ENCODE measurements around the gene ZBTB20.
A peak's percentile ranks its signal among the peaks of the same experiment; 100 is the strongest.

Gene ZBTB20

DNA sequence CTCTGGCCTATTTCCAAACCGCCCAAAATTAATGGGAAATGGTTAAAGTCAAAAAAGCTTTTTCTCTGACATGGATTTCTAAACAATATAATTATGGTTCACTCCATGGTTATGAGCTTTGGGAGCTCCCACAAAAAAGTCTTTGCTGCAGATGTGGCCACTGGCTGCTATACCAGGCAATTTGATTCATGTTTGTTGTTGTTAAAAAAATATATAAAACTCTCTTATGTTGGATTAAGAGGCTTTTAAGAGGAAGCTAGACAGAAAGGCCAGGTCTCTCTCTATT is 594.6 kb downstream of the ZBTB20 start:
- TF ChIP-seq, protein P1, sequence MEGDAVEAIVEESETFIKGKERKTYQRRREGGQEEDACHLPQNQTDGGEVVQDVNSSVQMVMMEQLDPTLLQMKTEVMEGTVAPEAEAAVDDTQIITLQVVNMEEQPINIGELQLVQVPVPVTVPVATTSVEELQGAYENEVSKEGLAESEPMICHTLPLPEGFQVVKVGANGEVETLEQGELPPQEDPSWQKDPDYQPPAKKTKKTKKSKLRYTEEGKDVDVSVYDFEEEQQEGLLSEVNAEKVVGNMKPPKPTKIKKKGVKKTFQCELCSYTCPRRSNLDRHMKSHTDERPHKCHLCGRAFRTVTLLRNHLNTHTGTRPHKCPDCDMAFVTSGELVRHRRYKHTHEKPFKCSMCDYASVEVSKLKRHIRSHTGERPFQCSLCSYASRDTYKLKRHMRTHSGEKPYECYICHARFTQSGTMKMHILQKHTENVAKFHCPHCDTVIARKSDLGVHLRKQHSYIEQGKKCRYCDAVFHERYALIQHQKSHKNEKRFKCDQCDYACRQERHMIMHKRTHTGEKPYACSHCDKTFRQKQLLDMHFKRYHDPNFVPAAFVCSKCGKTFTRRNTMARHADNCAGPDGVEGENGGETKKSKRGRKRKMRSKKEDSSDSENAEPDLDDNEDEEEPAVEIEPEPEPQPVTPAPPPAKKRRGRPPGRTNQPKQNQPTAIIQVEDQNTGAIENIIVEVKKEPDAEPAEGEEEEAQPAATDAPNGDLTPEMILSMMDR (conservative IDR thresholded peaks at IDR 0.05; ENCODE audit: control insufficient read depth, insufficient read depth, low read depth, low read length), result no peak
- H3K4me3 ChIP-seq (ENCODE audit: control insufficient read depth, low read depth, low read length), result no peak overlapping the region
- DNase-seq (ENCODE audit: low read depth), result no peak

DNA sequence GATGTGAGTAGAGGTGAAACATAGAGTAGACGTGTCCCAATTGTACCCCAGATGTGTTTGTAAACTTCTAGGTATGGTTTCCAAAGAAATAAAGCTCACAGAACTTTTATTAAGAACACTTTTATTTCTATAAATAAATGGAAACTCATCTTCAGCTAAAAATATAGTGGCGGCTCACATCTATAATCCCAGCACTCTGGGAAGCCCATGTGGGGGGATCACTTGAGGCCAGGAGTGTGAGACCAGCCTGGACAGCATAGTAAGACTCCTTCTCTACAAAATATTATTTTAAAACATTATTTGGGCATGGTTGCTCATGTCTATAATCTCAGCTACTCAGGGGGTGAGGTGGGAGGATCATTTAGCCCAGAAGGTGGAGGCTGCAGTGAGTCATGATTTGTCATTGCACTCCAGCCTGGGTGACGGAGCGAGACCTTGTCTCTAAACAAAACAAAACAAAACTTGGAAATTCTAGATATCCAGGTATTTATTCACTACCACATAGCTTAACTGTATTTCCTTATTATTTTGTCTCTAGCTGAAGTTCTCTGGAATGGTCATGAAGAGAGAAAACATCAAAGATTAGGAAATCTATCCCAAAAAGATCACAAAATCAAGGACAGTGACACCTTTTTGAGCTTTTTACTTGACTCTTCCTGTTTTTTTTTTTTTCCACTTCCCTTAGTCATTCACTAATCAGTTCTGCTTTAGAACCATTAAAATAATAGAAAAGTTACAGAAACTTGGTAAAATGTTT is 595.1 kb downstream of the ZBTB20 start:
- no peak overlapping the region for H3K4me3 ChIP-seq (ENCODE audit: control insufficient read depth, low read depth, low read length)
- peak; percentile 82 for DNase-seq (ENCODE audit: low read depth)
- TF ChIP-seq, protein P1 (conservative IDR thresholded peaks at IDR 0.05; ENCODE audit: control insufficient read depth, insufficient read depth, low read depth, low read length), result no peak

DNA sequence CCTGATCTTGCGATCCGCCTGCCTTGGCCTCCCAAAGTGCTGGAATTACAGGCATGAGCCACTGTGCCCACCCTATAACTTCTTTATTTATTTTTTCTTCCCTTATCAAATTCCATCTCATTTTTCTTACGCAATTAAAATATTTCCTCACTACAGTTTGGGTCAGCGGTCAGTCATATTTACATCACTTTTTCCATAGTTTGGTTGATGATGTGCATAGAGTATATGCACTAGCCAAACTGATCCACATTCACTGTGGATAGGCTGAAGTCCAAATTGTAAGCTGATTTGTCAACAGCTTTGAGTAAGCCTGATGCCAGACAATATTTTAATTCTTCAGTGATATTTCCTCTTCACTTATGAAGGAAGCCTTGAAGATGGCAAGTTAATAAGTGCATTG is 596.9 kb downstream of the ZBTB20 start:
- TF ChIP-seq, protein P1 (conservative IDR thresholded peaks at IDR 0.05; ENCODE audit: control insufficient read depth, insufficient read depth, low read depth, low read length), result no peak
- H3K4me3 ChIP-seq (ENCODE audit: control insufficient read depth, low read depth, low read length), result no peak overlapping the region
- peak; percentile 28 for DNase-seq (ENCODE audit: low read depth)

DNA sequence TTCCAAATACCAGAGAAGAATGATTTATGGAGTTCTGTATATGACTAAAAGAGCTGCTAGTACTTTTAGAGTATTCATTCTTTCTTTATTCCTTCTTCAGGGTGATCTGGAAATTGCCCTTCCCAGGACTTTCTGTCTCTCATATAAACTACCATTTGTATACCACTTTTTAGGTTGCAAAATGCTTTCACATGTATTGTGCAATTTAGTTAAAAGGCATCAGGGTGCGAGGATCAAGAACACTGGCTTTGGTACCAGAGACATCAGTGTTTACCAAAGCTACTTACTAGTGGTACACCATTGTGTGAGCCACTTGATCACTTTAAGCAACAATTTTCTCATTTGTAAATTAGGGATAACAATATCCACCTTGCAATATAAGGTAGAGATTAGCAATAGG is 601.9 kb downstream of the ZBTB20 start:
- TF ChIP-seq, protein P1 (conservative IDR thresholded peaks at IDR 0.05; ENCODE audit: control insufficient read depth, insufficient read depth, low read depth, low read length), result no peak
- DNase-seq (ENCODE audit: low read depth), result no peak
- no peak overlapping the region for H3K4me3 ChIP-seq (ENCODE audit: control insufficient read depth, low read depth, low read length)

DNA sequence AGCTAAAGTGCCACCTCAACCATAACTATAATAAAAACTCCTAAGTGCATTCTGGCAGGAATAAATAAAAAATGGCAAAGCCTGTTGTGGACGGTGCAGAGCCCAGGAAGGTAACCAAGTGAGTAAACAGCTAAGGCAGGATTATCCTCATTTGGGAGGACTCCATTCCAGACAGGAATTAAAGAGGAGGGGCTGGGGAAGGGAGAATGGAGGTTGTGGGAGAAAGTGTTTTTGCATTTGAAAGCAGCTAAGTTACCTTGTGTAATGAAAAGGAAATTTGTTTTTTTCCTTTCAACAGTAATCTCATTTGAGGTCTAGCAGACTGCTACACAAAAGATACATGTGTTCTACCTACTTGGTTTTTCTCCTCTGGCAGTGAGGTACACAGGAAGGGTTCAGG is 604.7 kb downstream of the ZBTB20 start:
- TF ChIP-seq, protein P1 (conservative IDR thresholded peaks at IDR 0.05; ENCODE audit: control insufficient read depth, insufficient read depth, low read depth, low read length), result no peak
- no peak for DNase-seq (ENCODE audit: low read depth)

DNA sequence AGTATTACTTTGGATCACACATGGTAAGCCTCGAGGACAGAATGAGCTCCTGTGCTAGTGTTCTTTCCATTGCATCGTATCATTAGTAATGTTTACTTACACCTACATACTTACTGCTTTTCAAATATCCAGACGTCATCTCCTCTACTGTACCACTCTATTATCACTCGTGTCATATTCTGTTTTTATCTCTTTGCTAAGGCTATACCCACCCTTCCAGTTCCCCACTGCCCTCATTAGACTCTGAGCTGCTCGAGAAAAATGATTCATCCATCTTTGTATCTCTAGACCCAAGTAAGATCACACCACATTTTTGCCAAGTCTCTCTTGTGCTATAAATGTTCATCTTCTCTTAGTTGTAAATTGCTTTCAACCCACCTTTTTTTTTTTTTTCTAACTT is 607.6 kb downstream of the ZBTB20 start:
- no peak for DNase-seq (ENCODE audit: low read depth)
- H3K4me3 ChIP-seq (ENCODE audit: control insufficient read depth, low read depth, low read length), result no peak overlapping the region
- TF ChIP-seq, protein P1 (conservative IDR thresholded peaks at IDR 0.05; ENCODE audit: control insufficient read depth, insufficient read depth, low read depth, low read length), result no peak

More for the DNA sequence above, 604.7 kb downstream of the ZBTB20 start:
- no peak overlapping the region for H3K4me3 ChIP-seq (ENCODE audit: control insufficient read depth, low read depth, low read length)

DNA sequence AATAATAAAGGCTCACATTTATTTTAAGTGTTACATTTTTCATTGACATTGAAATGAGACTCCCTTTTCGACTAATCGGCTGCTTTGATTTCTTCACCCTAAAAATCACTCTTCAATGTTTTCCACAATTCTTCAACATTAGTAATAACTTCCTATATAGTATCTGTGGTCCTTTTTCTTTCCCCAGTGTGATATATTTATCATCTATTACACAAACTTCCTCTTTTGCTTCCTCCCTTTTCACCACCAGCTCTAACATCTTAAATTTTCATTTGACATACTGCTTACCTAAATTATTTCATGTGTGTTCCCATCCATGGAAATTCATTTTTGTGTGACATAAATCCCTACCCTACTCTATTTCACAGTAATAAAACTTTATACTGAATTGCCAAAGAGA is 608.9 kb downstream of the ZBTB20 start:
- TF ChIP-seq, protein P1 (conservative IDR thresholded peaks at IDR 0.05; ENCODE audit: control insufficient read depth, insufficient read depth, low read depth, low read length), result no peak
- DNase-seq (ENCODE audit: low read depth), result no peak
- no peak overlapping the region for H3K4me3 ChIP-seq (ENCODE audit: control insufficient read depth, low read depth, low read length)
